Chondrocyte (in vitro differentiated cells): ENCODE measurements around the gene TMEM106B. TPM values are rescaled to one million over a fixed set of nuclear protein-coding genes. Genes with fewer than 3 reads are reported as not detected.

Experiments used
- DNase-seq: peaks from one replicate; pipeline ENCODE4 v3.0.0; 2021; ENCODE audit warnings: mixed read lengths, low spot score
- H3K27ac Mint-ChIP-seq: one replicate; pipeline ENCODE4 v1.8.0; 2021; ENCODE audit warnings: mild to moderate bottlenecking, moderate library complexity, mixed read lengths; ENCODE audit not compliant: unreplicated experiment
- H3K27me3 Mint-ChIP-seq: 2 replicates; pipeline ENCODE4 v1.8.0; 2021; ENCODE audit warnings: low read depth, mixed read lengths
- H3K36me3 Mint-ChIP-seq: 2 replicates; pipeline ENCODE4 v1.8.0; 2021; ENCODE audit warnings: low read depth, mixed read lengths
- H3K4me1 Mint-ChIP-seq: 2 replicates; pipeline ENCODE4 v1.8.0; 2021; ENCODE audit warnings: low read depth, mild to moderate bottlenecking, mixed read lengths
- H3K4me3 Mint-ChIP-seq: one replicate; pipeline ENCODE4 v1.8.0; 2021; ENCODE audit warnings: mild to moderate bottlenecking, moderate library complexity, mixed read lengths; ENCODE audit not compliant: unreplicated experiment
- H3K9me3 Mint-ChIP-seq: 2 replicates; pipeline ENCODE4 v1.8.0; 2021; ENCODE audit warnings: low read depth, mixed read lengths
- total RNA-seq: library from RNA; stranded (reverse); gene quantifications from 3 replicates; pipeline ENCODE4 v1.2.1, GENCODE V29; 2021
- TF ChIP-seq, protein P1 (sequence below): fragments of 200-600 bp; sonication (generic); IDR thresholded peaks from 2 replicates; pipeline ENCODE4 v1.5.0; 2021; ENCODE audit warnings: antibody characterized with exemption, mild to moderate bottlenecking, moderate library complexity

The TMEM106B gene
- total RNA-seq, 1 donor from 2014 or later, result 45.5 TPM

DNA sequence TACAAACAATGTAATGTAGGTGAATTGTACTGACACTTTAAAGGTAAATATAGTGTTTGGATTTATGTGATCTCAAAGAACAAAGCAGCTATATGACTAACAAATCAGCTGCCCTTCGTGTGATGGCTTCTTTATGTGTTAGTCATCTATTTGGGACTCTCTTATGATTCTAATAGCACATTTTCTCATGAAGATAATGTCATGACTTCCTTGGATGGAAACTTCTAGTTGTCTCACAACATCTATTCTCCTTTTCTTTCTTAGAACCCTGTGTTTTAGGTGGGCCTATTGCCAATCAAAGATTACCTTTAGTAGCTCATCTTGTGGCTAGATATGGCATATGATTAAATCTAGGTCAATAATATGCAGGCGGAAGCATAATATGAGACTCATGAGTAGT is 45.0 kb downstream of the TMEM106B start:
- Mint-ChIP-seq H3K27ac (no peak overlapping the region), H3K4me3 (no peak overlapping the region), H3K27me3 (peaks cover 2% of the 10 kb centered on the region), H3K36me3 (peaks cover 8% of the 10 kb centered on the region), H3K9me3 (peaks cover 22% of the 10 kb centered on the region), H3K4me1 (no peaks in the 10 kb centered on the region)
- DNase-seq, result no peak
- TF ChIP-seq, protein P1, sequence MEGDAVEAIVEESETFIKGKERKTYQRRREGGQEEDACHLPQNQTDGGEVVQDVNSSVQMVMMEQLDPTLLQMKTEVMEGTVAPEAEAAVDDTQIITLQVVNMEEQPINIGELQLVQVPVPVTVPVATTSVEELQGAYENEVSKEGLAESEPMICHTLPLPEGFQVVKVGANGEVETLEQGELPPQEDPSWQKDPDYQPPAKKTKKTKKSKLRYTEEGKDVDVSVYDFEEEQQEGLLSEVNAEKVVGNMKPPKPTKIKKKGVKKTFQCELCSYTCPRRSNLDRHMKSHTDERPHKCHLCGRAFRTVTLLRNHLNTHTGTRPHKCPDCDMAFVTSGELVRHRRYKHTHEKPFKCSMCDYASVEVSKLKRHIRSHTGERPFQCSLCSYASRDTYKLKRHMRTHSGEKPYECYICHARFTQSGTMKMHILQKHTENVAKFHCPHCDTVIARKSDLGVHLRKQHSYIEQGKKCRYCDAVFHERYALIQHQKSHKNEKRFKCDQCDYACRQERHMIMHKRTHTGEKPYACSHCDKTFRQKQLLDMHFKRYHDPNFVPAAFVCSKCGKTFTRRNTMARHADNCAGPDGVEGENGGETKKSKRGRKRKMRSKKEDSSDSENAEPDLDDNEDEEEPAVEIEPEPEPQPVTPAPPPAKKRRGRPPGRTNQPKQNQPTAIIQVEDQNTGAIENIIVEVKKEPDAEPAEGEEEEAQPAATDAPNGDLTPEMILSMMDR, result no peak

DNA sequence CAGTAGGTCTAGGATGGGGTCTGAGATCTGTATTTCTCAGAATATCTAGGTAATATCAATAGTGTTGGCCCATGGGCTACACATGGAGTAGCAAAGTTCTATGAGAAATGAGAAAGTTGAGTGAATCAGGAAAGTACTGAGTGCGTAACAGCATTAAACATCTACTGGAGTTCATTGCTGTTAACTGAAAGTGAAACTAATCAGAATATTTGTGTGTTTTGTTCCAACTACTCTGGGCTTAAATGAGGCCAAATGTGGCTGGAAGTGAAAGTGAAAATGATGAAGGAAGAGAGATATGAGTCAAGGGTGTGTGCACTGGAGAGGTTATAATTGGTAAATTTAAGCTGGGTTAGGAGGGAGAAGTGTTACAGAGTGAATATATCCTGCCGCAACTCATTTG is 46.5 kb downstream of the TMEM106B start:
- peaks cover 3% of the 10 kb centered on the region for H3K36me3 Mint-ChIP-seq
- H3K4me3 Mint-ChIP-seq, result no peak overlapping the region

DNA sequence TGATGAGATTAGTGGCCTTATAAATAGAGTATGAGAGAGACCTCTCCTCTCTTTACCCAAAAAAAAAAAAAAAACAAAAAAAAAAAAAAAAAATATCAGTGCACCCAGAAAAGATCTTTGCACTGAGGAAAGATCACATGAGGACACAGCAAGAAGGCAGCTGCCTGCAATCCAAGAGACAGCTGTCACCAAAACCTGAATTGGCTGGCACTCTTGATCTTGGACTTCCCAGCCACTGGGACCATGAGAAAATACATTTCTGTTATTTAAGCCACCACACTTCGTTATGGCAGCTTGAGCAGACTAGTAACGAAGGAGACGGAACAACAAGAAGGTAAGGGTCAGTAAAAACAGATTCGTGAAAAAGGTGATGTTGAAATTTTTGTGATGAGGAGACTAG is 47.0 kb downstream of the TMEM106B start:
- Mint-ChIP-seq H3K27me3 (peaks cover 2% of the 10 kb centered on the region), H3K36me3 (peaks cover 1% of the 10 kb centered on the region), H3K4me1 (no peaks in the 10 kb centered on the region), H3K4me3 (no peak overlapping the region), H3K27ac (no peak overlapping the region), H3K9me3 (peaks cover 5% of the 10 kb centered on the region)
- TF ChIP-seq, protein P1, result no peak
- no peak for DNase-seq

More for the DNA sequence above, 46.5 kb downstream of the TMEM106B start:
- no peaks in the 10 kb centered on the region for H3K4me1 Mint-ChIP-seq
- TF ChIP-seq, protein P1, result no peak
- peaks cover 10% of the 10 kb centered on the region for H3K9me3 Mint-ChIP-seq
- H3K27ac Mint-ChIP-seq, result no peak overlapping the region
- H3K27me3 Mint-ChIP-seq, result peaks cover 2% of the 10 kb centered on the region
- DNase-seq, result no peak

DNA sequence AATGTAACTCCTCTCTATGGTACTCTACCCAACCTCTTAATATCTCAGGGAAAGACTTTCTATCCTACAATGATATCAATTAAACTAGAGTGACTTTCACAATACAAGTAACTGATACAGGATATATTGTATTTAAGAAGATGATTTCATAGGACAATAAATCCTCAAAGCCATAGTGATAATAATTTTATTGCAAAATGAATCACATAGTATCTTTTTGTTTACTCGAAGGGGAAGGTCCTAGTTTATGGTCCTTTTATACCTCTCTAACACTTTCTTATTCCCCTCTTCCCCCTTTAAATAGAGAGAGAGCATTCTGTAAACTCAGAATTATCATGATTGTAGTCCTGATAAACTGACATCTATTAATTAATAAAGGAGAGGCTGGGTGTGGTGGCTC is 56.4 kb downstream of the TMEM106B start:
- DNase-seq, result no peak
- no peak overlapping the region for H3K4me3 Mint-ChIP-seq
- no peak overlapping the region for H3K27ac Mint-ChIP-seq
- H3K4me1 Mint-ChIP-seq, result no peaks in the 10 kb centered on the region
- H3K27me3 Mint-ChIP-seq, result no peaks in the 10 kb centered on the region
- H3K36me3 Mint-ChIP-seq, result no peaks in the 10 kb centered on the region
- TF ChIP-seq, protein P1, result no peak
- H3K9me3 Mint-ChIP-seq, result no peaks in the 10 kb centered on the region

DNA sequence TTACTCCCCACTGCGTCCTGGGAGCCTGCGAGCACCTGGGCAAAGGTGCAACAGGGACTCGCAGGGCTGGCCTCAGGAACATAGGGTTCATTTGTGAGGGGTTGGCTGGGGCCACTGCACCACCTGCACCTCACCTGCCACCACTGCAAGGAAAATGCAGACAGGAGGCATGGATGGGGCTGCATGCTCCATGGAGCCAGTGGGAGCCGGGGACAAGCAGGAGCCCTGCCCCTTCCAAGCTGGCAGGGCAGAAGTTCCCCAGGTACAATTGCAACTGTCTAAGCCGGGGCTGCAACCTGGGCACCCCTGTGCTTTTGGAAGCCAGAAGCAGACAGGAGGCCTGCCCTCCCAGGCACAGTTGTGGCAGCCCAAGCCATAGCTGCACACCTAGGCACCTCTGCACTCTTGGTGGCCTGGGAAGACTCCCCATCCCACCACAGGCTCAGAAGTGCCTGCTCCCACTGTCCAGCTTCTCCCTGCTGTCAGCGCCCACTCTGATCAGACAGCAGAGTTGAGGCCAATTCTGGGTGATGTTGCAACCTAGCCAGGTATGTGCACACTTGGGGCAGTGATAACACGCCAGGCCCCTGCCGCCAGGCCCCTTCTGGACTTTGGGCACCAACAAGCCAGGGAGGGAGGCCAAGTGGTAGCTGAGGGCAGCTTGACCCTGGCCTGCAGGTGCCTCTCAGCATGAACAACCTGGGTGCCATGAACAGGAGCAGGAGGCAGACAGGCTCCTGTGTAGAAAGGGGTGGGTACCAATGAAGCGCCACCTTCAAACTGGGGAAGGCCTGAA is 58.2 kb downstream of the TMEM106B start:
- DNase-seq, result peak; percentile 81
- H3K4me1 Mint-ChIP-seq, result no peaks in the 10 kb centered on the region
- H3K27me3 Mint-ChIP-seq, result no peaks in the 10 kb centered on the region
- TF ChIP-seq, protein P1, result no peak
- H3K4me3 Mint-ChIP-seq, result no peak overlapping the region
- no peak overlapping the region for H3K27ac Mint-ChIP-seq
- no peaks in the 10 kb centered on the region for H3K36me3 Mint-ChIP-seq
- H3K9me3 Mint-ChIP-seq, result no peaks in the 10 kb centered on the region
